ENCODE data around the gene SLC9A3.
"Not testable (repeated sequence)": the region's sequence is repeated elsewhere in the genome, so short reads cannot be mapped to it uniquely, and the experiment has no call there.

The SLC9A3 gene

DNA sequence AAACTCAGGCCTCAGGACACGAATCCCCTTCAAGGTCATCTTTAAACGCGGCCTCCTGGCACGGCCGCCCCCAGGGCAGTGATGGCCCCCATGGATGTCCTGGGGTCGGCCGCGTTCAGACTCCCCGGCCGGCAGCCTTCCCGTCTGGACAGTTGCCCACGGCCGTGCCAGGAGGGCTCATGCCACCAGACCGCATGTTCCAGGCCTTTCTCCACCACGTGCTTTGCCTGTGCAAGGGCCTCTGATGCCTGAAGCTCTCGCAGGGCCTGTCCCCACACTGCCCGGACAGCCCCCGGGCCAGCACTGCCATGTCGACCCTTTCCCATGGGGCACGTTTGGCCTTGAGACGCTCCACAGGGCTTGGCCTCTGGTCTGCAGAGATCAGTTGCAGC is 34.6 kb downstream of the SLC9A3 start:
- no peak for DNase-seq (ENCODE audit: low spot score)

- DNase-seq (ENCODE audit: low spot score): no peak
Observed at GRCh38 chr5:488744-489688, 35.2 kb downstream of the SLC9A3 start.

GRCh38 chr5:488241-488640 is 36.0 kb downstream of the SLC9A3 start:
- DNase-seq (ENCODE audit: low spot score): no peak

GRCh38 chr5:486597-486996 is 37.7 kb downstream of the SLC9A3 start:
- not testable (repeated sequence) for DNase-seq (ENCODE audit: low spot score)

- no peak for DNase-seq (ENCODE audit: low spot score)
Observed at GRCh38 chr5:485946-486491, 38.2 kb downstream of the SLC9A3 start.

DNA sequence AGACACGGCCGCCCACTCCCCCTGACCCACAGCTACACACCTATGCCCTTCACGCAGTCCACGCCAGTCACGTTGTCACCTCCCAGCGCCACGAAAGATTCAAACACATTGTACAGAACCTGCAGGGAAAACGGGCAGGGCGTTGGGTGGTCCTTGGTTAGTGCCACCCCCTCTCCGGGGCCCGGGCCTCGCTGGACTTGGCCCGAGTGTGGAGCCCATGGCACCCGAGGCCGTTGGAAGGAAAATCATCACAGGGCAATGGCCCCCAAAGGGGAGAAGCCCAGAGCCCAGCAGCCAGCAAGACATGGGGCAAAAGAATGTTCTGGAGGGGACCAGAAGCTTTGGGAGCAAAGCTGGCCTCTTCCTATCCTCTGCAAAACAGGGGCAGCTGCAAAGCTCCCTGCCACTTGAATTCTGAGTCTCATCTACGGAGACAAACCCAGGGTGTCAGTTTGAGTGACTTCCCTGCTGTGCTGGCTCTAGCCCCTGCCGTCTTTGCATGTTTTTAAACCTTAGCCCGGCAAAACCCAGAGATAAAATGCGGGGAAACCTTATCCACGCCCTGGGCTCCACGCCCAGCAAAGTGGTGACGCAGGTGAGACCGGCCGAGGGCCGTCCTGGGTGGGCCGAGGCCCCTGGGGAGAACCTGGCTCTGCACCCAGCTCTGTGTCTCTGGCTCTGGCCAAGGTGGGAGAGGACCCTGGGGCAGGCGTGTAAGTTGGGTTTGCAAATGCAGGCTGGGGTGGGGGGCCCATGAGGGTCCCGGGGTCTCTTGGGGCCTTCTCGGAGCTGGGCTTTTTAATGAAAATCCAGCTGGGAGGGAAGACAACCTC is 38.9 kb downstream of the SLC9A3 start:
- DNase-seq (ENCODE audit: low spot score): no peak

- no peak for DNase-seq (ENCODE audit: low spot score)
Observed at GRCh38 chr5:484556-484955, 39.7 kb downstream of the SLC9A3 start.

DNA sequence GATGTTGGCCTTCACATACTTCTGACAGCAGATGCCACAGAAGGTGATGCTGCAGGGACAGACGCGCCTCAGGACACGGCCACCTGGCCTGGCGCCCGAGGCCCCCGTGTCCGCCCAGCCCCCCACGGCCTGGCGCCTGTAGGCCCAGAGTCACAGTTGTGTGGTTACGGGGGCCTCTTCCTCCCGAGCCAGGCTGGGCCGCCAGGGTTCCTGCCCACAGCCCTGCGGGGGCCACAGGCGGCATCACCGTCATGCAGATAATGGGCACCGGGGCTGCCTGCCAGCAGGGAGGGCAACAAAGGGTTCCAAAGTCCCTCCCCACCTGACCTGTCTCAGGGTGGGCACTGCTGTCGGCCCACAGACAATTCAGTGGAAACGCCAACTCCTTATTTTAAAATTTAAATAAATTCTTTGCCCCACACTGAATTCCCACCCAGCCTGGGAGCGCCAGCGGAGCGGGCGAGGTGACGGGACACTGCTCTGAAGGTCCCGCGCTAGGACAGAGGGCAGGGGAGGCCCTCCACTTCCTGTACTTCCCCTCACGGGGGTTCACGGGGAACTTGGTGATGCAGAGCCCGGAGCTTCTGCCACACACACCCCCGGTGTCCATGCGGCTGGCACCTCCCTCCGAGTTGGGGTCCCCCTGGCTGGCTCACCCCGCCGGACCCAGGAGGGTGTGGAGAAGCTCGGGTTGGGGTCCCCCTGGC is 40.7 kb downstream of the SLC9A3 start:
- DNase-seq (ENCODE audit: low spot score): no peak

GRCh38 chr5:483011-483410 is 41.2 kb downstream of the SLC9A3 start:
- no peak for DNase-seq (ENCODE audit: low spot score)

- no peak for DNase-seq (ENCODE audit: low spot score)
Observed at GRCh38 chr5:482506-482905, 41.7 kb downstream of the SLC9A3 start.

DNA sequence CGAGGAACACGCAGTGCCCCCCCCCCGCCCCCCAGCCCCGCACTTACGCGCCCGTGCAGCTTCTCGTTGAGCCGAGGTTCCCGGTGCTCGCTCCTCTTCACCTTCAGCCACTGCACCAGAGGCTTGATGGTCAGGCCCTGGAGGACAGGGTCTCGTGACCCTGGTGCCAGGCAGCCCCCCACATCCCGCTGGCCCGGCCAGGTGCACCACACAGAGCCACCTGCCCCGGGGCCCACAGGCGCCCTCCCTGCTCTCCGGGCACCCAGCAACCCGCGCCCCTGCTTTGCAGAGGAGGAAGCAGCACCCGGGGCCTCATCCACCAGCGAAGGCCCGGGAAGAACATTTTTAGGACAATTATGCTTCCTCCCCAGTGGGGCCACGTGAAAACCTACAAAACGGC is 42.2 kb downstream of the SLC9A3 start:
- no peak for DNase-seq (ENCODE audit: low spot score)

GRCh38 chr5:481347-481746 is 42.9 kb downstream of the SLC9A3 start:
- DNase-seq (ENCODE audit: low spot score): no peak

DNA sequence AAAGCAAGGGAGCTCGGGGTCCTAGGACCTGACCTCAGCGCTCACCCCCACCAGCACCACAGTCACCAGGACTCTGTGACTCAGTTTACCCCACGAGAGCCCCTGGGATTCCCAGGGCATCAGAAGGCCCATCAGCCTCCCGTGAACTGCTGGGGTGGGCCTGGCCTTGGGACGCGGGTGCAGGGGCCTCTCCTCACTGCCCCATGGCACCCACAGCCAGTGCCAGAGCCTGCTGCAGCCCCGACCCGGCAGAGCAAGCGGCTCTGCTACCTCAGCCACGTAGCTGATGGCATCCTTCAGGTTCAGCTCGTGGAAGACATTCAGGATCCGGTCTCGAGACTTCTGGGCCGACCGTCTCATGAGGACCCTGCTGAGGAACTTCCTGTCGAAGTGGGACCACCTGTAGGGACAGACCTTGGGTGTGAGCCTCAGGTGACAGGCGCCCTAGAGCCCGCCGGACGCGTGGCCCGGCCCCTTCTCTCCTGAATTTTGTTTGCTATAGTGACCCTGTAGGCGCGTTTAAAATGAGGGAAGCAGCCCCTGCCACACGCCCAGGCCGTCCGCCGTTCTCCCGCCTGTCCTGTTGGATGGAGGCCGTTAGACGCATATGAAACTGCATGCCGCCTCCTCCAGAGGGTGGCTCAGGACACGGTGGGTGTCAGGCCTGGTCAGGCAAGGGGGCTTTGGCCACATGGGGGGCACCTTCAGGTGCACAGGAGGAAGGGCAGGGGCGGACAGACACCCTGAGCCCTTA is 44.5 kb downstream of the SLC9A3 start:
- no peak for DNase-seq (ENCODE audit: low spot score)

DNA sequence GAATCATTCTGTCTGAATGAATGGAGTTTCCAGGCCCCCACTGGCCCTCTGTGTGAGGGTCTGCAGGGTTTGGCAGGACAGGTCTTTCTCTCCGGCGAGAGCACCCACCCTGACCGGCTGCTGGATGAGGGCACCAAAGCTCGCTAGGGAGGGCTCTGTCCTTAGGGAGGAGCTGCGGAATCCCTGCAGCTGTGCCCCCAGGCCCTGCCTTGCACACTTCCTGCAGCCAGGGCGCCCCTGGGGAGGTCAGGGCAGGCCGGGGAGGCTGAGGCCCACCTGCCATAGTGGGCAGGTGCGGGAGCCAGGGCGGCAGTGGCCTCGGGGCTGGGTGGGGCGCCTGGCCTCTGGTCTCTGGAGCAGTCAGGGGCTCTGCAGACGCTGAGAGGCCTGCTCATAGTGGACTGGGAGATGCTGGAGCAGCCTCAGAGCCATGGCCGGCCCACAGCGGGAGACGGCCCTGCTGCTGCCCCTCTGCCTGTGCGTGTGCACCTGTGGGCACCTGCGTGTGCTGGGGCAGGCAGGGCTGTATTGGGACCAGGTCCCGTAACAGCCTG is 45.2 kb downstream of the SLC9A3 start:
- no peak for DNase-seq (ENCODE audit: low spot score)

DNA sequence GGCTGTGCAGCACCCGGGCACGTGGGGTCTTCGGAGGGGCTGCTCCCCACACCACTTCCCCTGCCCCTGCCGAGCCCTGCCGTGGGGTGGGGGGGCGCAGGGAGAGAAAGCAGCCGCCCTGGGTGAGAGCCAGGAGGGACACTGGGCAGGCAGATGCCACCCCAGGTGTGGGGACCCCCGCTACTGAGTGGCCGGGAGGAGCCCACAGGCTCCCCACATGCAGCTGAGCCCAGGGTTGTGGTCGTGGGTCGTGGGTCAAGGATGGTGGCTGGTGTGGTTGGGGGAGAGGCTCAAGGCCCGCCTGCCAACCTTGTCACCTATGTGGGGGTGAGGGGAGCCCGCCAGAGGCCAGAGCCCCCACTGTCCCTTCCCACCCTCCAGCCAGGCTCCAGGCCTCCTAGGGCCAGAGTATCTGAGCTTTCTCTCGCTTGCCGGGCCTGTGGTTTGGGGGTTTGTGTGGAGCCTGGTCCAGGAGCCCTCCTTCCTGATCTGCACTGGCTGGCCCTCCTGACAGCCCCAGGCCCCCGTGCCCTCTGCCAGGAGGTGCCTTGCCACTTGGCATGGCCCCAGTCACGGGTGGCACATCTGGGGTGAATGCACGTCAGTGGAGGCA is 45.8 kb downstream of the SLC9A3 start:
- no peak for DNase-seq (ENCODE audit: low spot score)

- DNase-seq (ENCODE audit: low spot score): no peak
Observed at GRCh38 chr5:477871-478270, 46.4 kb downstream of the SLC9A3 start.

GRCh38 chr5:477247-477646 is 47.0 kb downstream of the SLC9A3 start:
- no peak for DNase-seq (ENCODE audit: low spot score)

DNA sequence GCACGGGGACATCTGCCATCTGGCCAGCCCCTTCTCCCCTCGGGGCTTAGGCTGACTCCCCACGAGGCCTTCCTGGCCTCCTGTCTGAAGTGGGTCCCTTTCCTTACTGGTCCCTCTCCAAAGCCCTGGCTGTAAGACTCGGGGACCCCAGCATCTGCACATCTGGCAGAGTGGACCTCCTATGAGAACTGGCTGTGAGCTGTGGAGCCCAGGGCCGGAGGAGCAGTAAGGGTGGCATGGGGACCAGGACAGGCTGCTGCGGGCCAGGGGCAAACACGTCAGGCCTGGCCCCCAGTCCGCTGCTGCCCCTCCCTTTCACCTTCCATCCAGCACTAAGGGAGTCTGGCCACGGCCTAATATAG is 47.5 kb downstream of the SLC9A3 start:
- no peak for DNase-seq (ENCODE audit: low spot score)

- no peak for DNase-seq (ENCODE audit: low spot score)
Observed at GRCh38 chr5:476102-476813, 48.0 kb downstream of the SLC9A3 start.

DNA sequence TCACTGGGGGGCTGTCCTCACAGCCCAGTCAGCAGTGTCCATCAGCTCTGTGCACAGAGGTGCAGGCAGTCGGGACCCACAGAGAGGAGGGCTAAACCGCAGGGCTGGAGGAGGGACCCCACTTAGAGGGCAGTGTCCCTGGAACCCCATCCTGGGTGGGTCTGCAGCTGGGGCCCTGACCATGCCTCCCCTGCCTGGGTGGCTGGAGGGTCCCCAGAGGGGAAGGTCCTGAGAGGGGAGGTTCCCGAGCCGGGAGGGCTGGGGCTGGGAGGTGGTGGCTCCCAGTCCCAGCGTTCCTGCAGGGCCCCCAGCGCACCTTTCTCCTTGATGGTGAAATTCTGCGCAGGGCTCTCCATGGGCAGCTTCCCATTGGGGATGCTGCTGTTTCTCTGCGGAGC is 48.5 kb downstream of the SLC9A3 start:
- no peak for DNase-seq (ENCODE audit: low spot score)
